Astrocyte (in vitro differentiated cells and primary cell): ENCODE data around the gene PKD1.

Experiments
- EZH2 ChIP-seq: IDR thresholded peaks from 2 replicates; pipeline ENCODE4 v1.6.1; 2012; ENCODE audit warnings: mild to moderate bottlenecking, low read length, inconsistent platforms; ENCODE audit not compliant: insufficient read depth
- TF ChIP-seq, protein P1 (sequence below): IDR thresholded peaks from 2 replicates; pipeline ENCODE4 v1.5.1; 2011; ENCODE audit warnings: low read depth, mild to moderate bottlenecking, inconsistent platforms, low read length, moderate library complexity; ENCODE audit not compliant: insufficient read depth

DNA sequence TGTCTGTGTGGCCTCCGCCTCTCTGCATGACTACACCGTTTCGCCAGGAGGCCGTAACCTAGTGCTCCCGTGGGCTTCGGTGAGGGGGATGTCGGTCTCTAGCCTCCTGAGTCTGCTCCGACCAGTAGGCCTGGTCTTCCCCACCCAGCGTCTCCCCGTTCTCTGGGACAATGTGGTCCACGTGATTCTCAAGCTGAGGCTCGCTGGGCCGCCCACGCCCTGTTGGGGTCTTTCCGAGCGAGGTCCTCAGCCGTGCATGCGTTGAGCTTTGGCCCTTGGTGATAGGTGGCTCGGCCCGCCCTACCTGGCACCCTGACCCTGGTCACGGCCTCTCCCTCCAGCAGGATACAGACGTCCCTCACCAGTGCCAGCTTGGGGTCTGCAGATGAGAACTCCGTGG is 57.0 kb downstream of the PKD1 start:
- TF ChIP-seq, protein P1, sequence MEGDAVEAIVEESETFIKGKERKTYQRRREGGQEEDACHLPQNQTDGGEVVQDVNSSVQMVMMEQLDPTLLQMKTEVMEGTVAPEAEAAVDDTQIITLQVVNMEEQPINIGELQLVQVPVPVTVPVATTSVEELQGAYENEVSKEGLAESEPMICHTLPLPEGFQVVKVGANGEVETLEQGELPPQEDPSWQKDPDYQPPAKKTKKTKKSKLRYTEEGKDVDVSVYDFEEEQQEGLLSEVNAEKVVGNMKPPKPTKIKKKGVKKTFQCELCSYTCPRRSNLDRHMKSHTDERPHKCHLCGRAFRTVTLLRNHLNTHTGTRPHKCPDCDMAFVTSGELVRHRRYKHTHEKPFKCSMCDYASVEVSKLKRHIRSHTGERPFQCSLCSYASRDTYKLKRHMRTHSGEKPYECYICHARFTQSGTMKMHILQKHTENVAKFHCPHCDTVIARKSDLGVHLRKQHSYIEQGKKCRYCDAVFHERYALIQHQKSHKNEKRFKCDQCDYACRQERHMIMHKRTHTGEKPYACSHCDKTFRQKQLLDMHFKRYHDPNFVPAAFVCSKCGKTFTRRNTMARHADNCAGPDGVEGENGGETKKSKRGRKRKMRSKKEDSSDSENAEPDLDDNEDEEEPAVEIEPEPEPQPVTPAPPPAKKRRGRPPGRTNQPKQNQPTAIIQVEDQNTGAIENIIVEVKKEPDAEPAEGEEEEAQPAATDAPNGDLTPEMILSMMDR = no peak
- no peak for TF ChIP-seq EZH2
